ENCODE results near the gene NCOA3. TPM values are rescaled to one million over a fixed set of nuclear protein-coding genes. Genes with fewer than 3 reads are reported as not detected.
"Not testable (repeated sequence)": the region's sequence is repeated elsewhere in the genome, so short reads cannot be mapped to it uniquely, and the experiment has no call there.

Gene NCOA3
- total RNA-seq, 1 donor from 2014 or later, result 42.8 TPM

DNA sequence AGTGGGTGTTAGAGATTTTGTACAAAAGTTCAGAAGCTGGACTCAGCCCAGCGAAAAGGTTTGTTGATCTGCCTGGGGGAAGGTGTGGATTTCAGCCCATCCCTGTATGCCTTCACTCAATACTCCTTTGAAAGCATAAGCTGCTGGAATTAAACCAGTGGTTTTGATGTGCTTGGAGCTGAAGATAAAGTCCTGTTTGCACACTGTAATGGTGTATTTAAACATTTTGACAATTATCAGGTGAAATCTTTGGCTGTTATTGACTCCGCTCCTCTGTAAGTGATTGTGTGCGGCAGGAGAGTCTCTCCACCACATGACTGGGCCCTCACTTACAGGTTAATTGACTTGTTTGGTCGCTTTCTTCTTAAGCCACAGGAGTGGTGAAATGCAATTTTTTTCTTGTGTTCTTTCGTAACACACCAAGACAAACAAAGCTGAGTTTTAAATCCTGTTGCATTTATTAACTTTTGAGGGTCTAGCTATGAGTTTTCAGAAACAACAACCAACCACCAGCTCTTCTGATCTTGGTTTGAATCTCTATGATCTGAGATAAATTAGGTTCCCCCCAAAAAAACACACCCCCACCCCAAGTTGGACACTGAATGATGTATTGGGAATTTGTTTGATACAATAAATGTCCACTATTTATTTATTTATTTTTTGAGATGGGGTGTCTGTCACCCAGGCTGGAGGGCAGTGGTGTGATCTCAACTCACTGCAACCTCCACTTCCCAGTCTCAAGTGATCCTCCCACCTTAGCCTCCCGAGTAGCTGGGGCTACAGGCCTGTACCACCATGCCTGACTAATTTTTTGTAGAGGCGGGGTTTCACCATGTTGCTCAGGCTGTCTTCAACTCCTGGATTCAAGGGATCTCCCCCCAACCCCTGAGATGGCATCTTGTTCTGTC is 46.3 kb upstream of the NCOA3 start:
- TF ChIP-seq, protein P1, sequence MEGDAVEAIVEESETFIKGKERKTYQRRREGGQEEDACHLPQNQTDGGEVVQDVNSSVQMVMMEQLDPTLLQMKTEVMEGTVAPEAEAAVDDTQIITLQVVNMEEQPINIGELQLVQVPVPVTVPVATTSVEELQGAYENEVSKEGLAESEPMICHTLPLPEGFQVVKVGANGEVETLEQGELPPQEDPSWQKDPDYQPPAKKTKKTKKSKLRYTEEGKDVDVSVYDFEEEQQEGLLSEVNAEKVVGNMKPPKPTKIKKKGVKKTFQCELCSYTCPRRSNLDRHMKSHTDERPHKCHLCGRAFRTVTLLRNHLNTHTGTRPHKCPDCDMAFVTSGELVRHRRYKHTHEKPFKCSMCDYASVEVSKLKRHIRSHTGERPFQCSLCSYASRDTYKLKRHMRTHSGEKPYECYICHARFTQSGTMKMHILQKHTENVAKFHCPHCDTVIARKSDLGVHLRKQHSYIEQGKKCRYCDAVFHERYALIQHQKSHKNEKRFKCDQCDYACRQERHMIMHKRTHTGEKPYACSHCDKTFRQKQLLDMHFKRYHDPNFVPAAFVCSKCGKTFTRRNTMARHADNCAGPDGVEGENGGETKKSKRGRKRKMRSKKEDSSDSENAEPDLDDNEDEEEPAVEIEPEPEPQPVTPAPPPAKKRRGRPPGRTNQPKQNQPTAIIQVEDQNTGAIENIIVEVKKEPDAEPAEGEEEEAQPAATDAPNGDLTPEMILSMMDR (IDR thresholded peaks at IDR 0.05; ENCODE audit: unreplicated experiment), result no peak
- Mint-ChIP-seq H3K9me3 (ENCODE audit: low read depth) (no peaks in the 10 kb centered on the region), H3K4me3 (ENCODE audit: low read depth) (no peak overlapping the region), H3K4me1 (ENCODE audit: low read depth) (peaks cover 20% of the 10 kb centered on the region), H3K27ac (peak overlapping the region; percentile 75), H3K27me3 (no peaks in the 10 kb centered on the region), H3K36me3 (ENCODE audit: insufficient read depth) (no peaks in the 10 kb centered on the region)
- DNase-seq (ENCODE audit: low spot score, unreplicated experiment), result no peak

DNA sequence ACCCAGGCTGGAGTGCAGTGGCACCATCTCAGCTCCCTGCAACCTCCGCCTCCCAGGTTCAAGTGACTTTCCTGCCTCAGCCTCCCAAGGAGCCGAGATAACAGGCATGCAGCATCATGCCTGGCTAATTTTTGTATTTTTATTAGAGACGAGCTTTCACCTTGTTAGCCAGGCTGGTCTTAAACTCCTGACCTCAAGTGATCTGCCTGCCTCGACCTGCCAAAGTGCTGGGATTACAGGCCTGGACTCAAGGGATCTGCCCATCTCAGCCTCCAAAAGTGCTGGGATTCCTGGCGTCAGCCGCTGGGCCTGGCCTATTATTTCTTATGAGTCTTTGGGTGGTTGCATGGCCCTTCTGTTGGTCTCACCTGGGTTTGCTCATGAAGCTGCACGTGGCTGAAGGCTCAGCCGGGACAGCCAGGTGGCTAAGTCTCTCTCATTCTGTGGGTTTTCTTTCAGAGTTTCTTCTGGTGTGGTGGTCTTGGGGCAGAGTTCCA is 45.6 kb upstream of the NCOA3 start:
- Mint-ChIP-seq H3K4me3 (ENCODE audit: low read depth) (no peak overlapping the region), H3K36me3 (ENCODE audit: insufficient read depth) (no peaks in the 10 kb centered on the region), H3K4me1 (ENCODE audit: low read depth) (peaks cover 18% of the 10 kb centered on the region), H3K9me3 (ENCODE audit: low read depth) (no peaks in the 10 kb centered on the region), H3K27ac (peak overlapping the region; percentile 9), H3K27me3 (no peaks in the 10 kb centered on the region)
- TF ChIP-seq, protein P1 (IDR thresholded peaks at IDR 0.05; ENCODE audit: unreplicated experiment), result no peak
- no peak for DNase-seq (ENCODE audit: low spot score, unreplicated experiment)

DNA sequence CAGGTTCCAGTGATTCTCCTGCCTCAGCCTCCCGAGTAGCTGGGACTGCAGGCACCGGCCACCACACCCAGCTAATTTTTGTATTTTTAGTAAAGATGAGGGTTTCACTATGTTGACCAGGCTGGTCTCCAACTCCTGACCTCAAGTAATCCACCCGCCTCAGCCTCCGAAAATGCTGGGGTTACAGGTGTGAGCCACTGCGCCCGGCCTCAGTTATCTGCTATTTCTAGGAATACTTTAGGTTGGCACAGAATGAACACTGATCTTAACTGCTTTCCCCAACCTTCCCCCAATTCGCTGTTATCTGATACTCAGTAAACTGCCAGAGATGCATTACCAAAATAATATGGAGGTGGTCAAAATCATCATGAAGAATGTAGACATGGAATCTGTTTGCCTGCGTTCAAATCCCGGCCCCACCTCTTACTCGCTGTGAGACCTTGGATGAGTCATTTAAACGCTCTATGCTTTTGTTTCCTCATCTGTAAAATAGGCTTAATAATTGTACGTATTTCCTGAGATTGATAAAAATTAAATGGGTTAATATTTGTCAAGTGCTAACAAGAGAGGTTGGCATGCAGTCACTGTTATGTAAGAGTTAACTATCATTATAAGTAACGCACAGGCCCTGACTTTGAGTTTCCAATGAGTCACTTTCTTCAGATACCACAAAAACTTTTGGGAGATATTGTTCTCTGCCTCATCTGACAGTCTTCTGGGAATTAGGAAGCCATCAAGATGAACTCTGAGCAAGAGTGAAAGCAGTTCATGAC is 44.5 kb upstream of the NCOA3 start:
- Mint-ChIP-seq H3K27ac (no peak overlapping the region), H3K36me3 (ENCODE audit: insufficient read depth) (no peaks in the 10 kb centered on the region), H3K4me3 (ENCODE audit: low read depth) (no peak overlapping the region), H3K27me3 (no peaks in the 10 kb centered on the region), H3K9me3 (ENCODE audit: low read depth) (no peaks in the 10 kb centered on the region), H3K4me1 (ENCODE audit: low read depth) (peaks cover 14% of the 10 kb centered on the region)
- TF ChIP-seq, protein P1 (IDR thresholded peaks at IDR 0.05; ENCODE audit: unreplicated experiment), result no peak
- DNase-seq (ENCODE audit: low spot score, unreplicated experiment), result no peak

DNA sequence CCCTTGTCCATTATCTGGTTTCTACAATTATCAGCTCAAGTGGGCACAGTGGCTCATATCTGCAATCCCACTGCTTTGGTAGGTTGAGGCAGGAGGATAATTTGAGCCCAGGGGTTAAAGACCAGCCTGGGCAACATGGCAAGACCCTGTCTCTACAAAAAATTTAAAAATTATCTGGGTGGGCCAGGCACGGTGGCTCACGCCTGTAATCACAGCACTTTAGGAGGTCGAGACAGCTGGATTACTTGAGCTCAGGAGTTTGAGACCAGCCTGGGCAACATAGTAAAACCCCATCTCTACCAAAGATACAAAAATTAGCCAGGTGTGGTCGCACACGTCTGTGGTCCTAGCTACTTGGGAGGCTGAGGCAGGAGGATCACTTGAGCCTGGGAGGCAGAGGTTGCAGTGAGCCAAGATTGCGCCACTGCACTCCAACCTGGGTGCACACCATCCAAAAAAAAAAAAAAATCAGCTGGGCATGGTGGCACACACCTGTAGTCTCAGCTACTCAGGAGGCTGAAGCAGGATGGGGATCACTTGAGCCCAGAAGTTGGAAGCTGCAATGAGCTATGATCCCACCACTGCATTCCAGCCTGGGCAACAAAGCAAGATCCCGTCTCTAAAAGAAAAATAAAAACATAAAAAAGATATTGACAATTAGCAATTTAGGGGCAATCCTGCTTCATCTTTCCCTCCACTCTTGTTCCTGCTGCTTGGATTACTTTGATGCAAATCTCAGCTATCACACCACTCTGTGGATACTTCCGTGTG is 43.2 kb upstream of the NCOA3 start:
- not testable (repeated sequence) for H3K27ac Mint-ChIP-seq; H3K36me3 Mint-ChIP-seq (ENCODE audit: insufficient read depth); H3K9me3 Mint-ChIP-seq (ENCODE audit: low read depth); DNase-seq (ENCODE audit: low spot score, unreplicated experiment); H3K4me3 Mint-ChIP-seq (ENCODE audit: low read depth); H3K27me3 Mint-ChIP-seq
- peaks cover 13% of the 10 kb centered on the region for H3K4me1 Mint-ChIP-seq (ENCODE audit: low read depth)

DNA sequence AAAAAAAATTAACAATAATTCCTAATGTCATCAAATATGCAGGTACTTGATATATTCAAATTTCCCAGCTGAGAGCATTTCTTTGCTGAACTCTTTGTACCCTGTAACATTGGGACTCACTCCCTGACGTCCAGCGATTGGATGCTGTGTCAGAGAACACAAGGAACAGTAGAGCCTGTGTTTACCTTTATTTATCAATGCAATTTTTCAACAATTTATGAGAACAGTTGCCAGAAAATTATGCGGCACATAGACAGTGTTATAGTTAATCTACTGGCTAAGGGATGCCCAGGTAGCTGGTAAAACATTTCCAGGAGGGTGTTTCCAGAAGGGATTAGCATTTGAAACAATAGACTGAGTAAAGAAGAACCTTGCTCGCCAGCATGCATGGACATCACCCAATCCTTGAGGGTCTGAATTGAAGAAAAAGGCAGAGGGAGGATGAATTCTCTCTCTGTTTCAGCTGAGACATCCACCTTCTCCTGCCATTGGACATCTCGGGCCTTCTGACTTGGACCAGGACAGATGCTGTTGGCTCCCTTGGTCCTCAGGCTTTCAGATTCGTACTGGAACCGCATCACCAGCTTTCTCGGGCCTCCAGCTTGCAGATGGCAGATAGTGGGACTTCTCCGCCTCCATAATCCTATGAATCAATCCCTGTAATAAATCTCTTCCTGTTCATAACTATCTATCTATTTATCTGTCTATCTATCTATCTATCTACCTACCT is 42.2 kb upstream of the NCOA3 start:
- TF ChIP-seq, protein P1 (IDR thresholded peaks at IDR 0.05; ENCODE audit: unreplicated experiment), result no peak
- Mint-ChIP-seq H3K27ac (no peak overlapping the region), H3K9me3 (ENCODE audit: low read depth) (no peaks in the 10 kb centered on the region), H3K4me3 (ENCODE audit: low read depth) (no peak overlapping the region), H3K4me1 (ENCODE audit: low read depth) (peaks cover 11% of the 10 kb centered on the region), H3K36me3 (ENCODE audit: insufficient read depth) (no peaks in the 10 kb centered on the region), H3K27me3 (no peaks in the 10 kb centered on the region)
- no peak for DNase-seq (ENCODE audit: low spot score, unreplicated experiment)

DNA sequence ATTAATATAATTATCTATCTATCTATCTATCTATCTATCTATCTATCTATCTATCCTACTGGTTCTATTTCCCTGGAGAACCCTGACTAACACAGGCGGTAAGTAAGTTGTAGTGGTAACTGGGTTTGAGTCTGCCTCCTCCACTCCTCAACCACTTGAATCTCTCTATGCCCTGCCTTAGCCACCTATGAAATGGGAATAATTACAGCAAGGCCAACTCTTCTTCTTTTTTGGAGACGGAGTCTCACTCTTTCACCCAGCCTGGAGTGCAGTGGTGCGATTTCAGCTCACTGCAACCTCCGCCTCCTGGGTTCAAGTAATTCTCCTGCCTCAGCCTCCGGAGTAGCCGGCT is 41.0 kb upstream of the NCOA3 start:
- not testable (repeated sequence) for H3K4me1 Mint-ChIP-seq (ENCODE audit: low read depth); H3K4me3 Mint-ChIP-seq (ENCODE audit: low read depth); DNase-seq (ENCODE audit: low spot score, unreplicated experiment); H3K9me3 Mint-ChIP-seq (ENCODE audit: low read depth); H3K36me3 Mint-ChIP-seq (ENCODE audit: insufficient read depth); H3K27me3 Mint-ChIP-seq; H3K27ac Mint-ChIP-seq
